Esophagus (tissue), 2 donors: ENCODE data around the gene MAN1A1. TPM values are rescaled to one million over a fixed set of nuclear protein-coding genes. Genes with fewer than 3 reads are reported as not detected.

Source experiments
- H3K27ac ChIP-seq, 2 donors: one replicate each; pipeline ENCODE4 v1.5.1; 2013; ENCODE audit warnings: low read depth in 2 of 2, mild to moderate bottlenecking in 2 of 2, inconsistent platforms in 1 of 2, low read length in 1 of 2, moderate library complexity in 1 of 2
- H3K27me3 ChIP-seq, 2 donors: one replicate each; pipeline ENCODE4 v1.6.1; 2013; ENCODE audit warnings: low read length in 2 of 2, control low read depth in 1 of 2, mild to moderate bottlenecking in 1 of 2; ENCODE audit not compliant: insufficient read depth in 2 of 2, control insufficient read depth in 1 of 2
- H3K36me3 ChIP-seq, 2 donors: one replicate each; pipeline ENCODE4 v1.6.1; 2013; ENCODE audit warnings: low read length in 1 of 2; ENCODE audit not compliant: control insufficient read depth in 2 of 2, insufficient read depth in 2 of 2
- H3K4me1 ChIP-seq, 2 donors: one replicate each; pipeline ENCODE4 v1.6.1; 2013; ENCODE audit warnings: low read length in 1 of 2; ENCODE audit not compliant: control insufficient read depth in 2 of 2, insufficient read depth in 2 of 2
- H3K4me3 ChIP-seq, 2 donors: one replicate each; pipeline ENCODE4 v1.5.1; 2013; ENCODE audit warnings: low read length in 2 of 2, mild to moderate bottlenecking in 2 of 2, low read depth in 1 of 2, moderate library complexity in 1 of 2
- H3K9me3 ChIP-seq, 2 donors: one replicate each; pipeline ENCODE4 v1.6.1; 2013; ENCODE audit warnings: mild to moderate bottlenecking in 2 of 2, low read depth in 1 of 2, low read length in 1 of 2, moderate library complexity in 1 of 2; ENCODE audit not compliant: control insufficient read depth in 2 of 2, insufficient read depth in 1 of 2
- WGBS, 2 donors: extraction: QIAGEN DNeasy Blood & Tissue Kit; methylation state at CpG; one replicate each; pipeline ENCODE4 v1.1.7; 2013; 5-methylcytosine and 5-hydroxymethylcytosine counted together
- polyA plus RNA-seq, 2 donors: library from polyadenylated mRNA; stranded (reverse); fragments of 200-250 nt; gene quantifications; one replicate each; pipeline ENCODE4 v1.2.3, GENCODE V29; 2013
- donor health status: healthy with polysubstance abuse.
- donor health status: Bipolar disorder and iron deficiency.

MAN1A1 gene
- polyA plus RNA-seq, 2 donors: 2.0 to 5.3 TPM

DNA sequence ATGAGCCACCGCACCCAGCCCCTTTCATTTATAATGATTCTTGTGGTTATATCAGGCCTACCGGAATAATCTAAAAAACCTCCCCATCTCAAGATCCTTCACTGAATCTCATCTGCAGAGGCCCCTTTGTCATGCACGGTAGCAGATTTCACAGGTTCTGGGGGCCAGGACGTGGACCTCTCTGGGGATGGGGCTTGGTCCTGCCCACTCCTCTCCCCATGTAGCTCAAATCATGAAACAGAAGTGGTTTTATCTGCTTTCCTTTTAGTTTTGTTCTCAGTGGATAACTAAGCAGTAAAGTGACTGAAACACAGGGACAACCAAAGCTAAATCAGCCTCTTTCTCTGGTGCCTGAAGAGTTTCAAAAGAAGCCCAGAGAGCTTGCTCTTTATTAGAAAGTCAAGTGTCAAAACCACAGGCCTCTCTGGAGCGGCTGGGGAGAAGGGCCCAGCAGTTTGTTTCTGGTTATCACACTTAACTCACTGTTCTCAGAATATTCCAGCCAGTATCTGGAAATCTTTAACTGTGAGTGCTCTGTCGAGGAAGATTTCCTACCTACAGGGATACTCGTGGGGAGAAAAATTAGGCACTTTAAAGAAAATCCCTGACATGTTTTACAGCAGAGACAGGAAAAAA is 210.5 kb downstream of the MAN1A1 start:
- Histone ChIP-seq H3K36me3 (no peaks in the 10 kb centered on the region), H3K4me1 (peaks cover 0 to 2% of the 10 kb centered on the region in 2 donors), H3K9me3 (no peaks in the 10 kb centered on the region), H3K4me3 (no peak overlapping the region), H3K27me3 (no peaks in the 10 kb centered on the region), H3K27ac (no peak overlapping the region)
- 76 to 83% methylated on average over 7 of the region's 7 CpGs for WGBS, 2 donors

DNA sequence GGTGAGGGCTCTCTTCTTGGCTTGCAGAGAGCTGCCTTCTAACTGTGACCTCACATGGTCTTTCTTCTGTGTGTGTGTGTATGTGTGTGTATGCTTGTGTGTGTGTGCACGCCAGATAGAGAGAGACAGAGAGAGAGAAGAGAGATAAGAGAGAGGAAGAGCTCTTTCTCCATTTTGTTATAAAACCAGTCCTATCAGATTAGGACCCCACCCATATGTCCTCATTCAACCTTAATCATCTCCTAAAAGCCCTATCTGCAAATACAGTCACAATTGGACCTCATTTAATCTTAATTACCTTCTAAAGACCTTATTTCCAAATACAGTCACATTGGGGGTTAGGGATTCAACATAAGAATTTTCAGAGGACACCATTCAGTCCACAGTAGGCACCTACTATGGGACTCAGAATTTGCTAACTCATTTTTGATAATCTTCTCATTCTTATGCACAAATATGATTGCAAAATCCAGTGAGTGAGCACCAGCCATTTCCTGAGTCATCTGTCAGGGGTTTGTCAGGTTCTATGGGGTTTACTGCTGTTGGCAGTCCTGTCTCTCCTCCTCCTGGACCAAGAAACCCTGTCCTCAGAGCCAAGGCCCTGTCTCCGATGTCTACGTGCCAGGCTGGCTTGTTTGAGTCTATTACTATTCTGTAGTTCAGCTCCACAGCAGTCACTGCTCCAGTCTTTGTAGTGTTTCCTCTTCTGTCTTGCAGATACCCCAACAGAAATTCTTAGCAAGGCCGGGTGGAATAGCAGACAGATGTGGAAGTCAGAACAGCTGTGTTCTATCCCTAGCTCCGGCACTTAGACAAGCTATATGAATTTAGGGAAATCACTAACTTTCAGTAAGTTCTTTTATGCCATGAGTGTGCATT is 212.1 kb downstream of the MAN1A1 start:
- Histone ChIP-seq H3K4me3 (no peak overlapping the region), H3K9me3 (no peaks in the 10 kb centered on the region), H3K36me3 (no peaks in the 10 kb centered on the region), H3K4me1 (peaks cover 0 to 2% of the 10 kb centered on the region in 2 donors), H3K27me3 (no peaks in the 10 kb centered on the region), H3K27ac (no peak overlapping the region)
- 60 to 66% methylated on average over 5 of the region's 5 CpGs for WGBS, 2 donors

DNA sequence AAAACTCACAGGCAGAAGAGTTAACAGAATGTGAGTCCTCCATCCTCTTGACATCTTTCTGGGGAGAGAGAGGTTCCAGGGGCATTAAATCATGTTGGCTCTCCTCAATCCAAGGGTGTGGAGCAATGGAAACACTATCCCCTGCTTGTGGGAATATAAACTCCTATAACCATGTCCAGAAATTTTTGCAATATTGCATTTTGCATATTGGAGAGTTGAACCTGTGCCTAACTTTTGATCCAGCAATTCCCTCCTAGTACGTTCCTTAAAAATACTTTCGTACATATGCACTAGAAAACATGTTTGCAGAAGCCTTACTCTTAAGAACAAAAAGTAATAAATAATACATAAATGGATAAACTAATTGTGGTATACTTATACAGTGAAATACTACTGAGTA is 214.8 kb downstream of the MAN1A1 start:
- no peak overlapping the region for H3K4me3 ChIP-seq
- H3K9me3 ChIP-seq: no peaks in the 10 kb centered on the region
- no peaks in the 10 kb centered on the region for H3K27me3 ChIP-seq
- no peaks in the 10 kb centered on the region for H3K36me3 ChIP-seq
- WGBS, 2 donors: 86 to 93% methylated on average over 2 of the region's 2 CpGs
- no peak overlapping the region for H3K27ac ChIP-seq
- peaks cover 0 to 2% of the 10 kb centered on the region in 2 donors for H3K4me1 ChIP-seq

DNA sequence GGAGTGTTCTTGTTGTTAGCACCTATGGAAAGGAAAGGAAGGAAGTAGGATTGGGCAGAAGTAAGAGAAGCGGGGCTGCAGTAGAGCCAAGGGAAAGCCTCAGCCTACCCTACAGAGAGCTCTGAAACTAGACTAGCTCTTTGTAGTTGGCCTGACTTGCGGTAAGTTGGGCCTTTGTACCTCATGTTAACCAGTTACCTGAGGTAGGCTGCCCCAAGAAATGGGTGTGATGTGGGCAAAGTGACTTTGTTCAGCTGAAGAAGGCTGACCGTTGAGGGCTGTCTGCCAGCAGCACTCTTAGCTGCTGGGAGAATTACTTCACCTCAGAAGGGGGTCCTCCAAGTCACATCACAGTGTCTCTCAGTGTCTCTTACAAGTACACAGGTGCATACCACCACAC is 216.2 kb downstream of the MAN1A1 start:
- H3K9me3 ChIP-seq: no peaks in the 10 kb centered on the region
- H3K4me3 ChIP-seq: no peak overlapping the region
- H3K4me1 ChIP-seq: peaks cover 0 to 2% of the 10 kb centered on the region in 2 donors
- no peaks in the 10 kb centered on the region for H3K27me3 ChIP-seq
- no peak overlapping the region for H3K27ac ChIP-seq
- 90 to 94% methylated on average over 3 of the region's 3 CpGs for WGBS, 2 donors
- H3K36me3 ChIP-seq: no peaks in the 10 kb centered on the region

DNA sequence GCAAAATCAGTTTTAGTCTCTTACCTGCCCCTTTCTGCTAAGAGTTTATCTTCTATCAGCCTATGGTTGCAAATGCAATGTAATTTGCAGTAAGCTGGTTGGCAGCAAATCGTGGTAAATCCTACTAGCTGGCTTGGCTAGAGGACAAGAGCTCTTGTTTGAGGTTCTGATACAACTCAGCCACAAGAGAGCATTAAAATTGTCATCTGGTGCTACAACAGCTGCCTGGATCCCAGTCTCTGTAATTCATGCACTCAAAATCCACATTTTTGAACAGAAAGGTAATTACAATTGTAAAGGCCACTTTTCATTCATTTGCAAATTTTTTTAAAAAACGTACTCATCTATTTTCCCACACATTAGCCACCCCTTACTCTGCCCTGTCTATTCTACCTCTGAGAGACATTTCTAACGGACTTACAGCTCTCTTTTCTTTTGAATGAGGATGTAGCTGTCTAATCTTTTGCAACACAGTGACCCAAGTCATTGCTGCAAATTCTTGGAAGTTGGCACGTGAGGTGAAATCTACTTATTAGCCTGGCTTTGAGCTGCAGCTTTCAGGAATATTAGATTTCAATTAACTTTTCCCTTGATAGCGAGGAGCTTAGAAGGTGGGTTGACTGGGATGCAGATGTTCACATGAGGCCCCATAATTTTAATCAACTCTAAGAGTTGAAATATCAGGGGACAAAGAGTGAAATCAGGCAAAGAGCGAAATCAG is 217.1 kb downstream of the MAN1A1 start:
- WGBS, 2 donors: 72 to 75% methylated on average over 6 of the region's 6 CpGs

DNA sequence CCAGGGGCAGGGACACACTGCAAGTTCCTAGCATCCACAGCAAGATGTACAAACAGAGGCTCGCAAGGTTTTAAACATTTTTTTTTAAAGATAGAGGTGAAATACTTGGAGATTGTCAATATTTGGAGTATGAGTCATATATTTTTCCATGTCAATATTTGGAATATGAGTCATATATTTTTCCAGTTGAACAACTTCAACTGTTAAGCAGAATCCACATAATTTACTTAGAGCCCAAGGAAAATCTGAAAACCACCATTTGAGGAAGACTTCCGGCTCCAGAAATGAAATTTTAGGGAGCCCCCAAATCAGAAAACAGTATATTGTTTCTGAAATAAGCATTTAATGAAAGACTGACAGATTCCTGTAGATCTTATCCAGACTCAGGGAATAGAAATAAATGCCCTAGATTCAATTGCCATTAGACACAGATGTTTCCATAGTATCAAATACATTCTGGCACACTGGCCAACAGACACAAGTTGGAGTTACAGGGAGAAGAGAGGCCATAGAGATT is 219.5 kb downstream of the MAN1A1 start:
- no peaks in the 10 kb centered on the region for H3K4me1 ChIP-seq
- H3K4me3 ChIP-seq: no peak overlapping the region
- H3K9me3 ChIP-seq: no peaks in the 10 kb centered on the region
- no peaks in the 10 kb centered on the region for H3K36me3 ChIP-seq
- no peak overlapping the region for H3K27ac ChIP-seq
- H3K27me3 ChIP-seq: no peaks in the 10 kb centered on the region
- WGBS, 2 donors: 21 to 24% methylated on average over 2 of the region's 2 CpGs

More for the DNA sequence above, 217.1 kb downstream of the MAN1A1 start:
- Histone ChIP-seq H3K36me3 (no peaks in the 10 kb centered on the region), H3K27me3 (no peaks in the 10 kb centered on the region), H3K9me3 (no peaks in the 10 kb centered on the region), H3K4me3 (no peak overlapping the region), H3K4me1 (no peaks in the 10 kb centered on the region), H3K27ac (no peak overlapping the region)

DNA sequence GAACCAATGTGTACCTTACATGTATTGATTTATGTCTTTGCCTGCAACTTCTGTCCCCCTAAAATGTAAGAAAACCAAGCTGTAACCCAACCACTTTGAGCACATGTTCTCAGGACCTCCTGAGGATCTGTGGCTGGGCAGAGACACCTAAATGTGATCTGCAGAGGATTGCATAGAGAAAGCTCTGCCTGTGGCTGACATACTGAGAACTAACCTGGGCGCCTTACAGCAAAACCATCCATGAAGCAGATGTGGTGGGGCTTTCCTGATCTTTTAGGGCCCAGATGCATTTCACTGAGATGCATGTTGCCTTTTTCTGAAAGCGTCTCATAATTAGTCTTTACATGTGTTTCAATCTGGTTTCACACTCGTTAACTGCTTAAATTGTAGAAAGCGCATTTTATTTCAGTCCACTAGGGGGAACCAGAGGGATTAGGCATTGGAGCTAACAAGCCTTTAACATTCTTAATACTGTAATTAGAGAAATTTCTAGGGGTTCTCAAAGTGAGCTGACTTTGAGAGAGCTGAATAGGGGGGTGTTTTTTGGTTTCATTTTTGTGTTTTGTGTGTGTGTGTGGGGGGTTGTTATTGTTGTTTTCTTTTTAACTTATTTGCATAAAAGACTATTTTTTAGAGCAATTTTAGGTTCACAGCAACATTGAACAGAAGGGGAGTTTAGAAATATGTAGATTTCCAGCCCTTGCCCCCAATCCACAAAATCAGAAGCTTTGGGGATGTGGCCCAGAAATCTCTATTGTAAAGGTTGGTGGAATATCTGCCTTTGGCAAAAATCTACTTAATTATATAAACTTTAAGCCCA is 220.2 kb downstream of the MAN1A1 start:
- Histone ChIP-seq H3K4me1 (no peaks in the 10 kb centered on the region), H3K36me3 (no peaks in the 10 kb centered on the region), H3K9me3 (no peaks in the 10 kb centered on the region), H3K27me3 (no peaks in the 10 kb centered on the region), H3K4me3 (no peak overlapping the region), H3K27ac (no peak overlapping the region)
- 23 to 29% methylated on average over 4 of the region's 4 CpGs for WGBS, 2 donors

DNA sequence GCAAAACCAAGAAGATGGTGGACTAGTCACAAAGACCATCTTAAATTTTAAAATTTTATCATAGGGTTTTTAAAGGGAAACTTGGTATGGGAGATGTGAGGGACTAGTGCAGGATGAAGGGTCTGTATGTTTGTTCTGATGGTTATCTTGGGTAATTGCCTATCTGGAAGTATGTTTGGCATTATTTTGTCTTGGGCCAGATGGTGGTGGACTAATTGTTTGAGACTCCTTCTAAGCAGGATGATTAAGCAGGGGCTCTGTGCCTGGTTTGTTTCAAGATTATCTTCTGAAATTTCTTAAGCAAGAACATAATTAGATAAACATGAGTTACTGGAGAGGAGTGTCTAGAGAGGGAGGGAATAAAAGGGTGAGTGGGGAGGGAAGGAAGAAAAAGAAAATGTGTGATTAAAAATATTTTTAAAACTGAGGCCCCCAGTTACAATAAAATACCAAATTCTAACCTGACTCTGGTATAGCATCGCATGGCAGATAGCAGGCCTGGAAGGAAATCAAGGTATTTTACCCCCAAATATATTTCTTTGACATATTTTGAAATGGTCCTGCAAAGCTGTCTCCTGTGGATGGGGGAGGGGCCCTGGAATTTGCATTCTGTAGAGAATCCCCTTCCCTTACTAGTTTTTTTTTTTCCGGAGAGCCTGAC is 221.2 kb downstream of the MAN1A1 start:
- no peak overlapping the region for H3K4me3 ChIP-seq
- H3K27me3 ChIP-seq: no peaks in the 10 kb centered on the region
- H3K4me1 ChIP-seq: no peaks in the 10 kb centered on the region
- H3K27ac ChIP-seq: no peak overlapping the region
- H3K9me3 ChIP-seq: no peaks in the 10 kb centered on the region
- H3K36me3 ChIP-seq: no peaks in the 10 kb centered on the region
- 74 to 85% methylated on average over 2 of the region's 2 CpGs for WGBS, 2 donors
